ENCODE results near the gene TRPC4.

The TRPC4 gene

DNA sequence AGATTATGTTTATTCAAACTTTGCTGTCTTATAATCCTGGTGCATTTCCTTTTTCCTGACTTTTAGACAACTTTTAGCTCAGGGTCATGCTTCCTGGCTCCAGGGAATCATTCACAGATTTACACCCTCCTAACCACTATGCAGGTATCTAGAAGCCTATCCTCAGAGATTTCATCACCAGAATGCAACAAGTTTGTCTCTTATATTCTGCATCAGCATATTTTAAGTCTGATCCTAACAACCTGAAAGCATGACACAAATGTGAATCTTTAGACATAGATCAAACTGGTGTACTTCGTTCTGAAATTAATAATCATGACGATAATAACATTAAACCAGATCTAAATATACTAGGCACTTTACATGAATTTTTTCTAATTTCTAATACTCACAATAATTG lies 100.0 kb downstream of the TRPC4 start:
- intact Hi-C loops (cut with DNase I; ENCODE audit: low total_unique reads), result no loop called here
- Histone ChIP-seq H3K27me3 (no peaks in the 10 kb centered on the region), H3K36me3 (no peaks in the 10 kb centered on the region), H3K4me1 (peaks cover 0 to 7% (median 0%) of the 10 kb centered on the region in 4 donors), H3K9me3 (no peaks in the 10 kb centered on the region), H3K4me3 (no peak overlapping the region), H3K27ac (no peak overlapping the region)
- TF ChIP-seq, protein P1, sequence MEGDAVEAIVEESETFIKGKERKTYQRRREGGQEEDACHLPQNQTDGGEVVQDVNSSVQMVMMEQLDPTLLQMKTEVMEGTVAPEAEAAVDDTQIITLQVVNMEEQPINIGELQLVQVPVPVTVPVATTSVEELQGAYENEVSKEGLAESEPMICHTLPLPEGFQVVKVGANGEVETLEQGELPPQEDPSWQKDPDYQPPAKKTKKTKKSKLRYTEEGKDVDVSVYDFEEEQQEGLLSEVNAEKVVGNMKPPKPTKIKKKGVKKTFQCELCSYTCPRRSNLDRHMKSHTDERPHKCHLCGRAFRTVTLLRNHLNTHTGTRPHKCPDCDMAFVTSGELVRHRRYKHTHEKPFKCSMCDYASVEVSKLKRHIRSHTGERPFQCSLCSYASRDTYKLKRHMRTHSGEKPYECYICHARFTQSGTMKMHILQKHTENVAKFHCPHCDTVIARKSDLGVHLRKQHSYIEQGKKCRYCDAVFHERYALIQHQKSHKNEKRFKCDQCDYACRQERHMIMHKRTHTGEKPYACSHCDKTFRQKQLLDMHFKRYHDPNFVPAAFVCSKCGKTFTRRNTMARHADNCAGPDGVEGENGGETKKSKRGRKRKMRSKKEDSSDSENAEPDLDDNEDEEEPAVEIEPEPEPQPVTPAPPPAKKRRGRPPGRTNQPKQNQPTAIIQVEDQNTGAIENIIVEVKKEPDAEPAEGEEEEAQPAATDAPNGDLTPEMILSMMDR (IDR thresholded peaks at IDR 0.05), result no peak
- no peak for DNase-seq

DNA sequence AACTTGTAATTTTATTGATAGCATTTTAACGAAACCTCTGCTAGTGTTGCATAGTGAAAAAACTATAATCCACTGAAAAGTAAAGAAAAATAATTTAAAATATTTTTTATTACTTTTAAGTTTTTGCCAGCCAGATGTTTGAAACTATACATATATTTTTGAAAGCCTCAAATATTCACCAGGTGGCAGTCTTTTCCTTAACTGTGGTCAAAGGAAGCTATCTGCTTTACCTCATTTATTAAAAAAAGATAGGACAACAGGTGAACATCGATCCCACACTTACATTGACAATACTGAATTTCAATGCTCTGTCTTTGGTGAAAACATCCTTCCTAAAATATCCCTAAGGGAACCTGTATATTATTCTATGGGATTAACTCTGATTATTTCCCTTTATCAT lies 100.5 kb downstream of the TRPC4 start:
- no peak for DNase-seq
- no peaks in the 10 kb centered on the region for H3K27me3 ChIP-seq
- no peak overlapping the region for H3K27ac ChIP-seq
- intact Hi-C loops (cut with DNase I; ENCODE audit: low total_unique reads), result no loop called here
- H3K9me3 ChIP-seq, result no peaks in the 10 kb centered on the region
- H3K4me1 ChIP-seq, result peaks cover 0 to 7% (median 0%) of the 10 kb centered on the region in 4 donors
- no peaks in the 10 kb centered on the region for H3K36me3 ChIP-seq
- TF ChIP-seq, protein P1 (IDR thresholded peaks at IDR 0.05), result no peak
- H3K4me3 ChIP-seq, result no peak overlapping the region

DNA sequence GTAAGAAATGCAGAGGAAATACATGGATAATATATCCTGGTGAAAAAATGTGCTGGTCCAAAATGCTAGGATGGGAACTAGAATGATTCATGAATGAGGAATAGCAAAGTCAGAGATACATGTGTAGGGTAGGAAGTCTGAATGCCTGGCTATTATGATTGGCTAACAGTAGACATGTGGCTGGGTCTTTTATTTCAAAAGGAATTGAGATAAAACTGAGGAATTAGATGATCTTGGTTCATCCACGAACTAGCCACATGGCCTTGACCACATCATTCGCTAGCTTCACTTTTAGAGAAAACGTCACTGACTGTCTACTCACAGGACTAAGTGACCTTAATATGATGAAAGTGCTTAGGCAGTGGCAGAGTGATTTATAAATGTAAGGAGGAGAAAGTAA lies 103.1 kb downstream of the TRPC4 start:
- Histone ChIP-seq H3K36me3 (no peaks in the 10 kb centered on the region), H3K27ac (no peak overlapping the region), H3K27me3 (no peaks in the 10 kb centered on the region), H3K9me3 (no peaks in the 10 kb centered on the region), H3K4me1 (peaks cover 0 to 7% (median 0%) of the 10 kb centered on the region in 4 donors), H3K4me3 (no peak overlapping the region)
- DNase-seq, result no peak
- intact Hi-C loops (cut with DNase I; ENCODE audit: low total_unique reads), result no loop called here
- TF ChIP-seq, protein P1 (IDR thresholded peaks at IDR 0.05), result no peak

DNA sequence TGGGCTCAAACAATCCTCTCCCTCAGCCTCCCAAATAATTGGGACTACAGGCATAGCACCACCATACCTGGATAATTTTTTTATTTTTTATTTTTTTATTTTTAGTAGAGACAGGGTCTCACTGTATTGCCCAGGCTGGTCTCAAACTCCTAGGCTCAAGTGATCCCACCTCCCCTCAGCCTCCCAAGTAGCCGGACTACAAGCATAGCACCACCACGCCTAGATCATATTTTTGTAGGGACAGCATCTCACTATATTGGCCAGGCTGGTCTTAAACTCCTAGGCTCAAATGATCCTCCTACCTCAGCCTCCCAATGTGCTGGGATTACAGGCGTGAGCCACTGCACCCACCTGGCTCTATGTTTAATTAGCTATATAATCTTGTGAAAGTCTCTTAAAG lies 114.2 kb downstream of the TRPC4 start:
- H3K27ac ChIP-seq, result no peak overlapping the region
- no peak for DNase-seq
- intact Hi-C loops (cut with DNase I; ENCODE audit: low total_unique reads), result no loop called here
- H3K4me3 ChIP-seq, result no peak overlapping the region
- no peaks in the 10 kb centered on the region for H3K4me1 ChIP-seq
- H3K9me3 ChIP-seq, result no peaks in the 10 kb centered on the region
- TF ChIP-seq, protein P1 (IDR thresholded peaks at IDR 0.05), result no peak
- no peaks in the 10 kb centered on the region for H3K27me3 ChIP-seq
- H3K36me3 ChIP-seq, result no peaks in the 10 kb centered on the region

DNA sequence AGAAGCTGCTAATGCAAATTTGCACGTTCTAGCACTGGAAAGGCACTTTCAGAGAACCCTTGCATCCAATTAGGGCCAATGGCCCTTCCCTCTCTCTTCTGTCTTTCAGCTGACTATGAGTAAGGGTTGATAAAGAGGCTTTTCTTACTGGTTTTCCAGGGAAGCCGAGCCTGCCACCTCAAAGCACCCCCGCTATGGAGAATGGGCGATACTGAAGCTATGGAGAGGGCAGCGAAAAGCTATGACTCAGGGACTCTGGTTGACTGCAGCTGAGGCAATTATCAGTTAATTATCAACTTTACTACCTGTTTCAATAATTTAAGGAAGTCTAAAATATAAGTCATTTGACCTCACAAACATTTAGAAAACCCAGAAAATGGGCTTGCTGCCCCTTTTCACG lies 115.8 kb downstream of the TRPC4 start:
- Histone ChIP-seq H3K4me3 (no peak overlapping the region), H3K27me3 (no peaks in the 10 kb centered on the region), H3K36me3 (no peaks in the 10 kb centered on the region), H3K9me3 (no peaks in the 10 kb centered on the region), H3K4me1 (no peaks in the 10 kb centered on the region), H3K27ac (no peak overlapping the region)
- TF ChIP-seq, protein P1 (IDR thresholded peaks at IDR 0.05), result no peak
- DNase-seq, result no peak
- intact Hi-C loops (cut with DNase I; ENCODE audit: low total_unique reads), result no loop called here

DNA sequence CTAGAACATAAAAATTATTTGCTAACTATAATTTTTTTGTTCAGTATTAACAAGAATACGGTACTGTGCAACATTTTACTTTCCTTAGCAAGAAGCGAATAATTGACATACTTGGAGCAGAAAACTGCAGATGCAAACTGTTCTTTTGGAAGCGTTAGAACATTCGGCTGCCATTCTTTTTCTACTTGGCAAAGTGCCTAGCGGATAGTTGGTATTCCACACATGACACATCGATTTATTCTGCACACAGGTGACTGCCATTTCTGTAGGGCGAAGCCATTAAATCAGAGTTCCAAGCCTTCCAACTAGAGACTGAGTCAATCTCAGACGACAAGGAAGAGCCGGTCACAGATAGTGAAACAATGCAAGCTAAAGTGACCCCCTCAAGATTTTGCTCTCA lies 117.4 kb downstream of the TRPC4 start:
- no peaks in the 10 kb centered on the region for H3K9me3 ChIP-seq
- no peaks in the 10 kb centered on the region for H3K27me3 ChIP-seq
- H3K36me3 ChIP-seq, result no peaks in the 10 kb centered on the region
- DNase-seq, result no peak
- TF ChIP-seq, protein P1 (IDR thresholded peaks at IDR 0.05), result no peak
- H3K27ac ChIP-seq, result no peak overlapping the region
- H3K4me1 ChIP-seq, result peaks cover 0 to 7% (median 0%) of the 10 kb centered on the region in 4 donors
- no peak overlapping the region for H3K4me3 ChIP-seq
- intact Hi-C loops (cut with DNase I; ENCODE audit: low total_unique reads), result no loop called here
